Mucosa of rectum (tissue), 2 donors: ENCODE data around the gene RPAP3.
A peak's percentile ranks its signal among the peaks of the same experiment; 100 is the strongest.

Experiments
- H3K27ac ChIP-seq, 2 donors: one replicate each; pipeline ENCODE4 v1.7.0; 2013; ENCODE audit warnings: inconsistent platforms in 2 of 2, low read depth in 2 of 2, low read length in 2 of 2
- H3K27me3 ChIP-seq, 2 donors: one replicate each; pipeline ENCODE4 v1.7.0; 2013; ENCODE audit warnings: low read length in 2 of 2; ENCODE audit not compliant: control insufficient read depth in 2 of 2, insufficient read depth in 2 of 2
- H3K36me3 ChIP-seq, 2 donors: one replicate each; pipeline ENCODE4 v1.7.0; 2013; ENCODE audit warnings: low read length in 2 of 2; ENCODE audit not compliant: control insufficient read depth in 2 of 2, insufficient read depth in 2 of 2
- H3K4me1 ChIP-seq, 2 donors: one replicate each; pipeline ENCODE4 v1.7.0; 2013; ENCODE audit warnings: low read length in 2 of 2, mild to moderate bottlenecking in 1 of 2; ENCODE audit not compliant: control insufficient read depth in 2 of 2, insufficient read depth in 2 of 2
- H3K4me3 ChIP-seq, 2 donors: one replicate each; pipeline ENCODE4 v1.7.0; 2013; ENCODE audit warnings: low read length in 2 of 2
- H3K9ac ChIP-seq, 2 donors: one replicate each; pipeline ENCODE4 v1.7.0; 2013; ENCODE audit warnings: low read length in 2 of 2, low read depth in 1 of 2, mild to moderate bottlenecking in 1 of 2
- H3K9me3 ChIP-seq, 2 donors: one replicate each; pipeline ENCODE4 v1.7.0; 2013; ENCODE audit warnings: low read length in 2 of 2; ENCODE audit not compliant: control insufficient read depth in 2 of 2
- donor health status: healthy.
- donor health status: Normal muscosa, but diverticular disease.

Gene RPAP3

DNA sequence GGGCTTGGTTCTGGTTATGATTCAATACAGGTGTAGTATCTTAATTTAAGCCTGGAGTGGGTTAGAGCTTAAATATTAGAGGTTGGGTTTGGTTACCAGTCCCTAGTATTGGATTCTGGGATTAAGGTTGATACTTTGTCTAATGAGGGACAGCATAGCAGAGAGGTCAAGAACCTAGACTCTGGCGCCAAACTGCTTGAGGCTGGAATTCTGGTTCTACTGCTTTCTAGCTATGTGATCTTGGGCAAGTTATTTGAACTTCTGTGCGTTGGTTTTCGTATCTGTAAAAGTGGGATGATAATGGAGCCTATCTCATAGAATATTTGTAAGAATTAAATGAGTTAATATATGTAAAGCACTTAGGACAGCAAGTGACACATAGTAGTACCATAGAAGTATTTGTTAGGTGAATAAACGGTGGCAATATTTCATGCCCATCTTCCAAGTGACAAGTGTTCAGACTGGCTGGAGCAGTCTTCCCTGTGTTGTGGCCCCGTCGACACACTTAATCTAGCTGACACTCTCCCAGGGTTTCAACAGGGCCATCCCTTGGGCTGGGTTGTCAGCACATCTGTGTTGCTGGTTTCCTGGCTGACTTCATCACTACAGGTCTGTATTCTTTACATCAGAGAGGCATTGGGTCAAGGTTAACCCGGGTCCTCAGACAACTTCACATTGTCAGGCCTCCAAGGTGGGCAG is 16.5 kb upstream of the RPAP3 start:
- no peaks in the 10 kb centered on the region for H3K27me3 ChIP-seq
- no peaks in the 10 kb centered on the region for H3K9me3 ChIP-seq
- no peak overlapping the region for H3K9ac ChIP-seq
- peaks cover 0 to 4% of the 10 kb centered on the region in 2 donors for H3K36me3 ChIP-seq
- peaks cover 6 to 8% of the 10 kb centered on the region in 2 donors for H3K4me1 ChIP-seq
- H3K27ac ChIP-seq = no peak overlapping the region
- H3K4me3 ChIP-seq = no peak overlapping the region

DNA sequence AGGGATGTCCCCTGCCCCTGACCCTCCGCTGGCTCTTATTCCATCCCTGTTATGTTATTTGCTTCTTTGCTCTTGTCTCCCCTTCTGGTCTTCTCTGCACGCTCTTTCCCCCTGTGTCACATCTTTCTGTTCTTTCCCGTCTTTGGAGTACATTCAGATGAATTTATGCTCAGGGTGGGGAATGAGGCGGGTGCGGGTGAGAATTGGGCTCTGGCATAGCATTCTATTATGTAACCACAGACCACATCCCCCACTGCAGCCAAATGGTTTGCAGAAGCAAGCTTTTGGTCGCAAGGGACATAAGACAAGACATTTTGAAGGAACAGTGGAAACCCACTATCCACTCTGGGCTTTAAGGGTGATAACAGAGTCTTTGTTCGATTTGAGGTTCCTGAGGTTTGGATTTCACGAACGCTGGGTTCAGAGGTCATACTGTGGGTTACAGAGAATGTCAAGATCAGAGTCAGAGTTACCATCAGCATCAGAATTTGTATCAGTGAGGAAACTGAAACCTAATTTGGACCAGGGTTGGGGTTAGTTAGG is 15.7 kb upstream of the RPAP3 start:
- Histone ChIP-seq H3K4me3 (no peak overlapping the region), H3K9ac (no peak overlapping the region), H3K4me1 (peaks cover 10 to 15% of the 10 kb centered on the region in 2 donors), H3K27me3 (no peaks in the 10 kb centered on the region), H3K9me3 (no peaks in the 10 kb centered on the region), H3K36me3 (peaks cover 0 to 4% of the 10 kb centered on the region in 2 donors), H3K27ac (no peak overlapping the region)

DNA sequence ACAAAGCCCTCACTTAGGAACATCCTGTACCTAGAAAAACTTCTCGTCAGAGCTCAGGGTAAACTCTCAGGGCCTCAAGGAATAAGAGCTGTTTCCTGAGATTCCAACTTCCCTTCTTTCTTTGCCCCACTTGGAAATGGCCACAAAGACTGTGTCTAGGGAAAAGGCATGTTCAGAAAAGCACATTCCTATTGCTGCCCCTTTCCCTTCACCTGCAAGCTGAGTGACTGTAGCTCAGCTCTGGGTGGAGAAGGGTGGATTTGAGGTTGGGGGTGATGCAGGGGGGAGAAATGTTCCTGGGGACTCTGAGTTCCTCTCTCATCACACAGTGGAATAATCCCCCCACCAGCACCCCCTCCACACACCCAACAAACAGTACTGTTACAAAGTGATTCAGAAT is 12.7 kb upstream of the RPAP3 start:
- Histone ChIP-seq H3K4me1 (peaks cover 16 to 20% of the 10 kb centered on the region in 2 donors), H3K9me3 (no peaks in the 10 kb centered on the region), H3K9ac (no peak overlapping the region), H3K27ac (no peak overlapping the region), H3K4me3 (no peak overlapping the region), H3K27me3 (no peaks in the 10 kb centered on the region), H3K36me3 (peaks cover 0 to 4% of the 10 kb centered on the region in 2 donors)

DNA sequence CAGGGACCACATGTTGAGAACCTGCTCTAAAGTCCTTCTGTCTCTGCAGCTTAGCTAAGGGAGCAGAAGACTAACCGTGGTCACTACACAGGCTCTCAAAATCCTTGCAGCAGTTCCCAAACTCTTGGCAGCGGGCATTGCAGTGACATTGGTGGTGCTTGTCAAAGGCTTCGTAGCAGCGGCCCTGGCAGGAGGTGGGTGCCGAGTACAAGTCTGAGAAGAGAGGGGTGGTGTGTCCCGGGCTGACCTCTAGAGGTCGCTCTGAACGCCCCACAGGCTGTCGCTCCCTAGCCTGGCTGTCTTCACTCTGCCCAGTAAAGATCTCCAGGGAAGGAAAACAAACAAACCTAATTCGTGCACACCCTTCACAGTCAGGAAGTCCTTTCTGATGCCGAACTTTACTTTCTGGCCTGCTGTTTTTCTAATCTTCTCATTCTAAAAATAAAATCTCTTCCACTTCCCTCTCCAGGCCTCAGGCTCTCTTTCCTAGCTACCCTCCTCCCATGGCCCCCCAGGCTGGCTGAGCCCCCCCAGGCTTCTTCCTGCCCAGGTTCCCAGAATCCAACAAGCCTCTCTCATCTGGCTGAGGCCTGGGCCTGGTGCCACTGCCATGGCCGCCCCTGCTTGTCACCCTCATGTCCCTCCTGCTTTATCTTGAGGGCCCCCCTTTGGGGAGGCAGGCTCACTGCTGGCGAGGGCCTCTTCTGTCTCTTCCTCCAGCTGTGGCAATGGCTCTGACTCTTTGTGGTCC is 11.8 kb upstream of the RPAP3 start:
- H3K4me3 ChIP-seq = no peak overlapping the region
- peak overlapping the region; percentile 44 to 56 for H3K9ac ChIP-seq
- H3K27me3 ChIP-seq = no peaks in the 10 kb centered on the region
- peaks cover 16 to 20% of the 10 kb centered on the region in 2 donors for H3K4me1 ChIP-seq
- H3K9me3 ChIP-seq = no peaks in the 10 kb centered on the region
- H3K27ac ChIP-seq = peak overlapping the region; percentile 80 to 83
- H3K36me3 ChIP-seq = no peaks in the 10 kb centered on the region

DNA sequence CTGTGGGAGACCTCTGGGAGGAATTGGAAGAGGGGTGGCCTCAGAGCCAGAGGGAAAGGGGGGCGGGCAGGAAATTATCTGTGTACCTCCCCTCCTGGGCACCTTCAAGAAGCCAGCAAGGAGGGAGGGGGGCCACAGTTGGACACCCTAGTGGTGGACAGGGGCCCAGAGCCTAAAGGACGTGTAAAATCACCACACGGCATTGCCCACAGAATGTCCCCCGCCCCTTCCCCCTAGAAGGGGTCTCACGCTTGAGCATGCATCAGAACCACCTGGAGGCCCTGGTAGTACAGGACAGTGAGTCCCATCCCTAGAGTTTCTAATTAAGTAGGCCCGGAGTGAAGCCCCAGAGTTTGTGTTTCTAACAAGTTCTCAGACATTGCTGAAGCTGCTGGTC is 11.2 kb upstream of the RPAP3 start:
- peak overlapping the region; percentile 4 to 80 for H3K27ac ChIP-seq
- H3K9ac ChIP-seq = peak overlapping the region; percentile 35 to 56
- peaks cover 16 to 20% of the 10 kb centered on the region in 2 donors for H3K4me1 ChIP-seq
- no peaks in the 10 kb centered on the region for H3K27me3 ChIP-seq
- no peak overlapping the region for H3K4me3 ChIP-seq
- no peaks in the 10 kb centered on the region for H3K36me3 ChIP-seq
- H3K9me3 ChIP-seq = no peaks in the 10 kb centered on the region

DNA sequence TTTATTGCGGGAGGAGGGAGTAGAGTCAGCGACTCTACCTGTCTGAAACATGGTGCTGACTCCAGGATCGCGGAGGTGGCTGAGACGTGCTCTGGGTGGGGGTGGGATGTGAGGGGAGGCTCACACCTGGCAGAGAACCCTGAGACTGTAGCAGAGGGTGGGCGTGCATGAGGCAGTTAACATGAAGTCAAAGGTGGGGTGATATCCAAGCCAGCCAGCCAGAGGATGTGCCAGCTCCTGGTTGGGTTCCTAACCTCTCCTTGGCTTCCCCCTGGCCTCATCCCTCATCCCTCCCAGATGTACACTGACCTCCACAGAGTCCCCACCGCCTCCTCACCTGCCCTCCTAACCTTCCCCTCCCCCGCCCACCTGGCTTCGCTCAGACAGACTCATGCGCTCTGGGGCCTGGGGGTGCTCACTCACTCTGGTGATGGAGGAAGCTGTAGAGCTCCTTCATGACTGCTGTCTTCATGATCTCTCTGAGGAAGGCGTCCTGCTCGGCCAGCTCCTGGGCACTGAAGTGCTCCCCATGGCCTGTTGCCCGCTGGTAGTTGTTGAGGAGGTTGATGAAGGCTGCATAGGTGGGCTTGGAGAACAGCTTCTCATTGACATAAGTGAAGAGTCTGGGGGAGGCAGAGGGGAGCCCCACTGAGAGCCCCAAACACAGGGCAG is 10.2 kb upstream of the RPAP3 start:
- Histone ChIP-seq H3K4me1 (peaks cover 16 to 20% of the 10 kb centered on the region in 2 donors), H3K9me3 (no peaks in the 10 kb centered on the region), H3K27ac (peak overlapping the region in 1 of 2 donors; percentile 24), H3K4me3 (no peak overlapping the region), H3K36me3 (no peaks in the 10 kb centered on the region), H3K27me3 (no peaks in the 10 kb centered on the region), H3K9ac (no peak overlapping the region)

DNA sequence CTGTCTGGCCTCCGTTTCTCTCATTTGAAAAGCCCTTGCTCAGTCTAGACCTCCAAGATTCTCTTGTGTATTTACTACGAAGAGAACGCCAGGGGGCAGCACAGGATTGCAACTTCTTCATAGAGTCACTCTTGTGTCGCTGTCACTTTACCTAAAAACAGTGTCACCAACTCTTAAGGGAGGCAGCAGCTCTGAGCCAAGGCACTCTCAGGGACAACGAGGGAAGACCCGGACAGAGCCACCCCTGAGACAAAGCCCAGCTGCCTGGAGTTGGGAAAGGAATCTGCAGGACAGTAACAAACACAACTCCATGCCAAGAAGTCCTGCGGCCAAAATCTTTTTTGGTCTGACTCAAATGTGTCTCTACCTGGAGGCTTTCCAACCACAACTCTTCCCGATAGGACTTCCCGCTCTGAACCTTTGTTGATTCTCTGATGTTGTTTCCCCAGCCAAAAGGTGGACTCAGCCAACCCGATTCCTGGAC is 9.6 kb upstream of the RPAP3 start:
- Histone ChIP-seq H3K4me3 (peak overlapping the region in 1 of 2 donors; percentile 7), H3K27me3 (no peaks in the 10 kb centered on the region), H3K9me3 (no peaks in the 10 kb centered on the region), H3K4me1 (peaks cover 16 to 20% of the 10 kb centered on the region in 2 donors), H3K27ac (peak overlapping the region in 1 of 2 donors; percentile 24), H3K9ac (no peak overlapping the region), H3K36me3 (no peaks in the 10 kb centered on the region)

DNA sequence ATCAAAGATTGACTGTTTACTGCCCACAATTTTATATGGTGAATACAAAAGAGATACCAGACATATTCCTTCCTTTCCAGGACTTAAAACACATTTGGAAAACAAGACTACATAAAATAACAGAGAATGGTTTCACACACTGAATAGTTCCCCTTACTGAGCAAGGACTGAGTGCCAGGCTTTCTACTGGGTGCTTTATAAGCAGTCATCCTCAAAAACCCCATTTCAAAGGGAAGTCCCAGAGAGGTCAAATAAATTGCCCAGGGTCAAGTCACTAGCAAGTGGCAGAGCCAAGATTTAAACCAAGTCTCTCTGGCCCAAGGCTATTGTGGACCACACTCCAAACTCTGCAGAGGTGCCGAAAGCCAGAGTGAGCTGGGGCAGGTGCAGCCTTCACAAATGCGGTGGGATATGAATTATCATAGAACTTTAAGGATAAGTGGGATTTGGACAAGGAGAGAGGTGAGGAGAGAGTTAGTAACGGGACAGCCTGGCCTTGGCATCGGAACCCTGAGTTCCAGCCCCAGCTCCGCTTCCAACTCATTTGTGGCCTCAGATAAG is 9.1 kb upstream of the RPAP3 start:
- H3K9me3 ChIP-seq = no peaks in the 10 kb centered on the region
- peaks cover 16 to 20% of the 10 kb centered on the region in 2 donors for H3K4me1 ChIP-seq
- no peaks in the 10 kb centered on the region for H3K27me3 ChIP-seq
- H3K9ac ChIP-seq = no peak overlapping the region
- no peak overlapping the region for H3K27ac ChIP-seq
- H3K4me3 ChIP-seq = peak overlapping the region in 1 of 2 donors; percentile 7
- no peaks in the 10 kb centered on the region for H3K36me3 ChIP-seq

DNA sequence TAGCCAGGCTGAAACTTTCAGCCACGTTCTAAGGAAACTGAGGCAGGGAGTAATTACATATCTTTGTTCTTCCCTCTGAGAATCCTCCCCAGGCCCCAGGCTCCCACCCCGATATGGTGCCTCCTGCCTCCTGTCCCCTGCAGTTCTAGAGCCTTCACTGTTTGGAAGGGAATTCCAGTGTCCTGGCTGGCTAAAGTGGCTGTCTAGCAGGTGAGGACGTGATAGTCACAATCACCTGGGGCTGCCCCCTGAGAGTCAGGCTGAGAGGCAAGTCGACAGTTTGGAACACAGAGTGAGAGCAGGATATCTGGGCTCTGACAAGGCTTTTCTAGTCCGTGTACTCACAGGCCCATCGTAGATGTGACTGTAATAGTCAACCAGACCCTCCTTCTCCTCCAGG is 6.3 kb upstream of the RPAP3 start:
- Histone ChIP-seq H3K27me3 (no peaks in the 10 kb centered on the region), H3K9ac (no peak overlapping the region), H3K27ac (no peak overlapping the region), H3K4me1 (peaks cover 15 to 16% of the 10 kb centered on the region in 2 donors), H3K9me3 (no peaks in the 10 kb centered on the region), H3K4me3 (no peak overlapping the region), H3K36me3 (no peaks in the 10 kb centered on the region)
